ENCODE measurements around the gene CEP85. TPM values are rescaled to one million over a fixed set of nuclear protein-coding genes. Genes with fewer than 3 reads are reported as not detected.
A peak's percentile ranks its signal among the peaks of the same experiment; 100 is the strongest.

CEP85 gene
- total and polyA plus RNA-seq, 9 of the 15 experiments (the other 6 are each of a cell fraction or from before 2014, with no cell fraction given), result 42.1 to 140 (median 92.6) TPM

GRCh38 chr1:26296340-26297056 is 62.5 kb downstream of the CEP85 start:
- intact Hi-C loops (cut with micrococcal nuclease) (no loop called here), in situ Hi-C loops (cut with MboI) (no loop called here)
- H3K4me1 ChIP-seq (replicated peaks in 1 of 2; ENCODE audit: control insufficient read depth in 2 of 2, insufficient read depth in 2 of 2, low read length in 2 of 2), result peaks cover 5 to 35% of the 10 kb centered on the region in 2 experiments; a peak in 4 of 5 replicates
- no peak overlapping the region for H2AFZ ChIP-seq (ENCODE audit: low read depth, low read length)
- ATAC-seq (no peak), DNase-seq (ENCODE audit: extremely low read depth in 1 of 4, low spot score in 3 of 4) (no peak), FAIRE-seq (no peak)
- no peaks in the 10 kb centered on the region for H3K79me2 ChIP-seq (ENCODE audit: control insufficient read depth, insufficient read depth, low read length)
- H3K4me2 ChIP-seq (ENCODE audit: insufficient read depth, low read length), result no peak overlapping the region
- TF ChIP-seq ELF2 (CRISPR knock-in tag; IDR thresholded peaks at IDR 0.05) (no peak), HBP1 (CRISPR knock-in tag; IDR thresholded peaks at IDR 0.05) (no peak), MAFF (IDR thresholded peaks at IDR 0.05; ENCODE audit: low read length) (no peak), ASH1L (IDR thresholded peaks at IDR 0.05; ENCODE audit: borderline replicate concordance, low read depth, partially characterized antibody) (no peak), EGR1 (conservative IDR thresholded peaks at IDR 0.05) (no peak), HMGXB4 (CRISPR knock-in tag; IDR thresholded peaks at IDR 0.05) (no peak), SMC3 (conservative IDR thresholded peaks at IDR 0.05; ENCODE audit: insufficient read depth, low read depth, low read length) (no peak)
- peak overlapping the region in 1 of 2 experiments; percentile 73; a peak in 2 of 4 replicates for H3K9ac ChIP-seq (ENCODE audit: insufficient read depth in 1 of 2, low read depth in 2 of 2, low read length in 2 of 2)
- CTCF ChIA-PET (ENCODE audit: low intra/inter-chr PET ratio), result no interaction called here
- no peaks in the 10 kb centered on the region for H4K20me1 ChIP-seq (replicated peaks; ENCODE audit: control insufficient read depth, insufficient read depth, low read length)
- H3K9me3 ChIP-seq (replicated peaks; ENCODE audit: control insufficient read depth, insufficient read depth, low read depth, low read length), result no peaks in the 10 kb centered on the region
- H3K9me1 ChIP-seq (ENCODE audit: control insufficient read depth, insufficient read depth, low read length), result no peaks in the 10 kb centered on the region
- 66% methylated on average over 12 of the region's 16 CpGs for WGBS (ENCODE audit: insufficient coverage, low coverage, missing lambda C conversion rate)
- H3K27me3 ChIP-seq (ENCODE audit: control insufficient read depth in 2 of 2, insufficient read depth in 2 of 2, low read length in 2 of 2), result no peaks in the 10 kb centered on the region
- H3K27ac ChIP-seq (ENCODE audit: extremely low read depth, low read depth, low read length), result no peak overlapping the region
- no peak overlapping the region for H3K4me3 ChIP-seq
- BruUV-seq (replicated peaks), result no TSS peak
- POLR2A ChIA-PET, result interaction anchor here (0.5 to 2.1 kb wide), 5 partner anchors 11 to 29 kb away, joined by 3 to 5 read pairs (median 3); partner anchors contain the start of gene SH3BGRL3
- H3K36me3 ChIP-seq (ENCODE audit: control insufficient read depth, insufficient read depth, low read length), result peaks cover 28% of the 10 kb centered on the region; the same call in 1 of the 3 replicates

All from K562 (cell line).